GM12874 (cell line): ENCODE results near the gene ZRANB1.
A peak's percentile ranks its signal among the peaks of the same experiment; 100 is the strongest.

Experiments used
- CTCF ChIP-seq: IDR thresholded peaks from 2 replicates; pipeline ENCODE4 v1.5.1; 2011; ENCODE audit warnings: low read depth, mild to moderate bottlenecking, control low read depth, low read length, moderate library complexity; ENCODE audit not compliant: insufficient read depth

ZRANB1 gene

GRCh38 chr10:125000366-125001312 lies 58.7 kb downstream of the ZRANB1 start:
- TF ChIP-seq CTCF: no peak

- TF ChIP-seq CTCF: no peak
These were observed 59.6 kb downstream of the ZRANB1 start for GRCh38 chr10:125001313-125002046.

GRCh38 chr10:125002047-125002422 lies 60.1 kb downstream of the ZRANB1 start:
- TF ChIP-seq CTCF: no peak

GRCh38 chr10:125002423-125003145 lies 60.7 kb downstream of the ZRANB1 start:
- no peak for TF ChIP-seq CTCF

GRCh38 chr10:125003146-125003900 lies 61.4 kb downstream of the ZRANB1 start:
- peak; percentile 9; the same call in 1 of the 2 replicates for TF ChIP-seq CTCF

- TF ChIP-seq CTCF: no peak
These were observed 62.1 kb downstream of the ZRANB1 start for GRCh38 chr10:125003901-125004467.
